Activated T-helper 1 cell treated with anti-CD3 and anti-CD28 coated beads, Interleukin-12 subunit alpha, Interleukin-12 subunit beta, Interleukin-2, Interleukin-4 antibody, amounts not matched to agents 30 ng/mL and 10 ng/mL and 1 ng/mL, durations not matched to agents 14 hours and 24 hours and 36 hours (primary cell): Measurements from ENCODE around the gene STING1. TPM values are rescaled to one million over a fixed set of nuclear protein-coding genes. Genes with fewer than 3 reads are reported as not detected.
"Not testable (repeated sequence)": the region's sequence is repeated elsewhere in the genome, so short reads cannot be mapped to it uniquely, and the experiment has no call there.

Experiments
- DNase-seq: peaks from one replicate; pipeline ENCODE4 v3.0.0; 2021; ENCODE audit warnings: low spot score
- H3K27ac Mint-ChIP-seq: one replicate; pipeline ENCODE4 v1.8.0; 2021; ENCODE audit warnings: mild to moderate bottlenecking, mixed read lengths
- H3K27me3 Mint-ChIP-seq: one replicate; pipeline ENCODE4 v1.8.0; 2022; ENCODE audit warnings: mild to moderate bottlenecking, moderate library complexity, mixed read lengths; ENCODE audit not compliant: insufficient read depth
- H3K36me3 Mint-ChIP-seq: one replicate; pipeline ENCODE4 v1.8.0; 2021; ENCODE audit warnings: low read depth, mixed read lengths
- H3K4me1 Mint-ChIP-seq: one replicate; pipeline ENCODE4 v1.8.0; 2021; ENCODE audit warnings: low read depth, mixed read lengths
- H3K4me3 Mint-ChIP-seq: one replicate; pipeline ENCODE4 v1.8.0; 2021; ENCODE audit warnings: mild to moderate bottlenecking, moderate library complexity, mixed read lengths
- H3K9me3 Mint-ChIP-seq: one replicate; pipeline ENCODE4 v1.8.0; 2021; ENCODE audit warnings: mixed read lengths
- intact Hi-C: fragments of 100-400 bp; cut with micrococcal nuclease; formaldehyde crosslinking; loops from one replicate; pipeline ENCODE4 v1.15.1; 2024
- total RNA-seq: library from RNA; stranded (reverse); gene quantifications from 2 replicates; pipeline ENCODE4 v1.2.3, GENCODE V29; 2022

STING1 gene
- total RNA-seq, 1 donor from 2014 or later = 213 TPM

GRCh38 chr5:139492700-139493192 is 10.2 kb upstream of the STING1 start:
- H3K27ac Mint-ChIP-seq = no peak overlapping the region
- intact Hi-C loops = no loop called here
- H3K36me3 Mint-ChIP-seq = no peaks in the 10 kb centered on the region
- H3K9me3 Mint-ChIP-seq = no peaks in the 10 kb centered on the region
- no peak overlapping the region for H3K4me3 Mint-ChIP-seq
- no peak for DNase-seq
- H3K4me1 Mint-ChIP-seq = peaks cover 37% of the 10 kb centered on the region
- H3K27me3 Mint-ChIP-seq = no peaks in the 10 kb centered on the region

- intact Hi-C loops = no loop called here
- H3K4me1 Mint-ChIP-seq = peaks cover 29% of the 10 kb centered on the region
- H3K27me3 Mint-ChIP-seq = no peaks in the 10 kb centered on the region
- H3K4me3 Mint-ChIP-seq = no peak overlapping the region
- H3K36me3 Mint-ChIP-seq = no peaks in the 10 kb centered on the region
- no peak for DNase-seq
- H3K27ac Mint-ChIP-seq = peak overlapping the region; percentile 49
- H3K9me3 Mint-ChIP-seq = no peaks in the 10 kb centered on the region
These were observed 5.7 kb upstream of the STING1 start for GRCh38 chr5:139488260-139488659.

DNA sequence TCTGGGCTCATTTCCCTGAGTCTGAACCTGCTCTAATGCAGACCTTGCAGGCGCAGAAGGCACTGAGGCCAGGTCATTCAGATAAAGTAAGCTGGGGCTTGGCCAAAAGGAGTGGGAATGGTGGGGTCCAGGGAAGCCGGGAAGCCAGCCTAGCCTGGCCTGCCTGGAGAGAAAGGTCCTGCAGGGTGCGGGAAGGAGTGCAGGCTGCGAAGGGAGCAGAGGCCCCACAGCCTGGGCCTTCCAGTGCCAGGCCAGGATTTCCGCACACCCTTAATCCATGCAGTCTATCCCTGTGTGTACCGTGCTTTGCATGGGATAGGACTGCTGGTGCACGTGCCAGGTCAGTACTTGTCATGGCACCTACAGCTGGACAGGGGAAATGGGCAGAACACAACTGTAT is 3.6 kb upstream of the STING1 start:
- Mint-ChIP-seq H3K27ac (peak overlapping the region; percentile 31), H3K36me3 (peaks cover 4% of the 10 kb centered on the region), H3K4me3 (no peak overlapping the region), H3K27me3 (no peaks in the 10 kb centered on the region), H3K9me3 (no peaks in the 10 kb centered on the region), H3K4me1 (peaks cover 28% of the 10 kb centered on the region)
- intact Hi-C loops = no loop called here
- DNase-seq = no peak

GRCh38 chr5:139482890-139483208 is 291 bp upstream of the STING1 start:
- H3K36me3 Mint-ChIP-seq = peaks cover 26% of the 10 kb centered on the region
- H3K4me1 Mint-ChIP-seq = peaks cover 40% of the 10 kb centered on the region
- not testable (repeated sequence) for H3K9me3 Mint-ChIP-seq, DNase-seq, H3K27me3 Mint-ChIP-seq
- H3K27ac Mint-ChIP-seq = peak overlapping the region; percentile 88
- peak overlapping the region; percentile 90 for H3K4me3 Mint-ChIP-seq
- intact Hi-C loops = loop anchor here (1.0 to 2.0 kb wide), 8 partner anchors 9 to 79 kb away; partner anchors contain the start of genes DNAJC18 and SPATA24

- H3K27ac Mint-ChIP-seq = peak overlapping the region; percentile 88
- H3K4me1 Mint-ChIP-seq = peaks cover 51% of the 10 kb centered on the region
- peak overlapping the region; percentile 90 for H3K4me3 Mint-ChIP-seq
- no peaks in the 10 kb centered on the region for H3K27me3 Mint-ChIP-seq
- DNase-seq = no peak
- no peaks in the 10 kb centered on the region for H3K9me3 Mint-ChIP-seq
- peaks cover 33% of the 10 kb centered on the region for H3K36me3 Mint-ChIP-seq
- intact Hi-C loops = loop anchor here (1.0 to 2.0 kb wide), 9 partner anchors 7 to 80 kb away; partner anchors contain the start of genes DNAJC18, SPATA24 and UBE2D2
These were observed 943 bp downstream of the STING1 start for GRCh38 chr5:139481580-139482049.

- DNase-seq = no peak
- H3K4me1 Mint-ChIP-seq = peaks cover 53% of the 10 kb centered on the region
- intact Hi-C loops = loop anchor here (1.0 kb wide), 1 partner anchor 80 kb away; the partner anchor contains the start of gene UBE2D2
- H3K36me3 Mint-ChIP-seq = peaks cover 35% of the 10 kb centered on the region
- H3K27me3 Mint-ChIP-seq = no peaks in the 10 kb centered on the region
- no peaks in the 10 kb centered on the region for H3K9me3 Mint-ChIP-seq
- H3K4me3 Mint-ChIP-seq = peak overlapping the region; percentile 90
- H3K27ac Mint-ChIP-seq = peak overlapping the region; percentile 88
These were observed 1.4 kb downstream of the STING1 start for GRCh38 chr5:139481122-139481533.

DNA sequence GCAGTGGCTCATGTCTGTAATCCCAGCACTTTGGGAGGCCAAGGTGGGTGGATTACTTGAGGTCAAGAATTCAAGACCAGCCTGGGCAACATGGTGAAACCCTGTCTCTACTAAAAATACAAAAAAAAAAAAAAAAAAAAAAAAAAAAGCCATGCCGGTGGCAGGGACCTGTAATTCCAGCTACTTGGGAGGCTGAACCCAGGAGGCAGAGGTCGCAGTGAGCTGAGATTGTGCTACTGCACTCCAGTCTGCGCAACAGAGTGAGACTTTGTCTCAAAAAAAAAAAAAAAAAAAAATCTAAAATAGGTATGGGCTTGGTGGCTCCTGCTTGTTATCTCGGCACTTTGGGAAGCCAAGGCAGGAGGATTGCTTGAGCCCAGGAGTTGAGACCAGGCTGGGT is 2.8 kb downstream of the STING1 start:
- peak overlapping the region; percentile 11 for H3K4me3 Mint-ChIP-seq
- H3K4me1 Mint-ChIP-seq = peaks cover 63% of the 10 kb centered on the region
- H3K9me3 Mint-ChIP-seq, intact Hi-C loops, H3K27me3 Mint-ChIP-seq, DNase-seq, H3K27ac Mint-ChIP-seq: not testable (repeated sequence)
- peaks cover 47% of the 10 kb centered on the region for H3K36me3 Mint-ChIP-seq

GRCh38 chr5:139478657-139479423 is 3.7 kb downstream of the STING1 start:
- H3K27ac Mint-ChIP-seq = peak overlapping the region; percentile 79
- peaks cover 69% of the 10 kb centered on the region for H3K4me1 Mint-ChIP-seq
- H3K27me3 Mint-ChIP-seq, H3K9me3 Mint-ChIP-seq, DNase-seq, intact Hi-C loops: not testable (repeated sequence)
- peaks cover 47% of the 10 kb centered on the region for H3K36me3 Mint-ChIP-seq
- H3K4me3 Mint-ChIP-seq = peak overlapping the region; percentile 61

DNA sequence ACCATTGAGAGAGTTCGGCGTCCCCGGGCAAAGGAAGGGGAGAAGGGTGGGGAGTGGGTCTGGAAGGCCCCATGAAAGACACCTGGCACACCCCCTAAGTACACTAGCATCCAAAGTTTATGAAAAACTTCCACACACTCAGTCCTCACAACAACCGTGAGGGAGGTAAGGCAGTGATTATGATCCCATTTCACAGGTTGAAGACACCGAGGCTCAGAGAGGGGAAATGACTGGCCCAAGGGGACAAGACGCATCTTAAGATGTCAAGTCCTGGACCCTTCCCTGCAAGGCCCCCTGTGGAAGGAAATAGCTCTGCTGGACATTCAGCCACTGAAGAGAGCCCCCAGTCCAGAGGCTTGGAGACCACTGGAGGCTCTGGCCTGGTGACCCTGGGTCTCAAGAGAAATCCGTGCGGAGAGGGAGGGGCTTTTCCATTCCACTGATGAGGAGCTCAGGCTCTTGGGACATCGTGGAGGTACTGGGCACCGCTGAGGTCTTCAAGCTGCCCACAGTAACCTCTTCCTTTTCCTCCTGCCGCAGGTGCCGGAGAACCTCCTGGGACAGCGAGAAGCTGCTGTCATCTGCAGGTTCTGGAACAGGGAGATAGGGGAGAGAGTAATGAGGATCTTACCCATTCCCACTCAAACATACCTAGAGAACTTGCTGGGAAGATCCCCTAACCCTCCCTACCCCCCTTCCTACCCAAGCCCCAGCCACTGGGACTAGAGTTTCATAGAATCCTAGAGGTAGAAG is 6.5 kb downstream of the STING1 start:
- Mint-ChIP-seq H3K27ac (no peak overlapping the region), H3K27me3 (no peaks in the 10 kb centered on the region), H3K4me3 (no peak overlapping the region), H3K4me1 (peaks cover 88% of the 10 kb centered on the region), H3K9me3 (no peaks in the 10 kb centered on the region), H3K36me3 (peaks cover 46% of the 10 kb centered on the region)
- intact Hi-C loops = loop anchor here (1.0 kb wide), 1 partner anchor 29 kb away; no protein-coding TSS in a partner anchor
- no peak for DNase-seq

GRCh38 chr5:139474890-139475791 is 7.4 kb downstream of the STING1 start:
- DNase-seq = no peak
- Mint-ChIP-seq H3K4me3 (peak overlapping the region; percentile 64), H3K4me1 (peaks cover 89% of the 10 kb centered on the region), H3K27me3 (no peaks in the 10 kb centered on the region), H3K36me3 (peaks cover 37% of the 10 kb centered on the region), H3K27ac (peak overlapping the region; percentile 92), H3K9me3 (no peaks in the 10 kb centered on the region)
- intact Hi-C loops = loop anchor here (1.0 kb wide), 2 partner anchors 7 to 28 kb away; partner anchors contain the start of gene STING1

GRCh38 chr5:139473565-139473964 is 9.0 kb downstream of the STING1 start:
- peak overlapping the region; percentile 69 for H3K27ac Mint-ChIP-seq
- peaks cover 29% of the 10 kb centered on the region for H3K36me3 Mint-ChIP-seq
- intact Hi-C loops = no loop called here
- no peak for DNase-seq
- H3K9me3 Mint-ChIP-seq = no peaks in the 10 kb centered on the region
- H3K4me3 Mint-ChIP-seq = no peak overlapping the region
- H3K27me3 Mint-ChIP-seq = no peaks in the 10 kb centered on the region
- H3K4me1 Mint-ChIP-seq = peaks cover 96% of the 10 kb centered on the region

DNA sequence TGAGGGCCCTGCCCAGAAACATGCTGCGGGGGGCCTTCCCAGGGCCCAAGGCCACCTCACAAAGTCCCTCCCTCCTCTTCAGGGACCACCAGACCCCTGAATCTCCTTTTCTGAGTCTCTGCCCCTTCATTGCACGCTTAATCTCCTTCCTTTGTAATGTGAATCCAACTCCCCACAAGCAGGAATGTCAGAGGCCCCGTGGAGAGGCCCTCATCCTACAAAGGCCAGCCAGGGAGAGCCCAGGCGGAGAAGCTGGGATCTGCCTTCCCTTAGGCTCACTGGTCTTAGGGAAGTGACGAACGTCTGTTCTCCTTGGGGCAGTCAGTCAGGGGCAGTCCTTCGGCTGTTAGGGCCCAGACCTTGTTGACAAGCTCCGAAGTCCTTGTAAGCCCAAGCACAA is 9.5 kb downstream of the STING1 start:
- Mint-ChIP-seq H3K4me1 (peaks cover 96% of the 10 kb centered on the region), H3K27ac (peak overlapping the region; percentile 44), H3K36me3 (peaks cover 26% of the 10 kb centered on the region), H3K4me3 (no peak overlapping the region), H3K9me3 (no peaks in the 10 kb centered on the region), H3K27me3 (no peaks in the 10 kb centered on the region)
- intact Hi-C loops = no loop called here
- no peak for DNase-seq
